Lung (tissue), 12 donors: ENCODE results near the gene CLDN4. TPM values are rescaled to one million over a fixed set of nuclear protein-coding genes. Genes with fewer than 3 reads are reported as not detected.
A peak's percentile ranks its signal among the peaks of the same experiment; 100 is the strongest.

Experiments
- ATAC-seq: fragments of 200-7000 bp; cut with Tn5 transposase; one replicate; pipeline ENCODE4 v1.9.1; 2020; ENCODE audit warnings: moderate number of reproducible peaks; ENCODE audit not compliant: insufficient read depth, low FRiP score
- DNase-seq, 3 donors: peaks; one replicate each; pipeline ENCODE4 v3.0.0-alpha.2; 2013 to 2017
- H3K27ac ChIP-seq, 2 donors: one replicate each; pipeline ENCODE4 v1.5.1; 2013; ENCODE audit warnings: mild to moderate bottlenecking in 2 of 2, moderate library complexity in 2 of 2, control low read depth in 1 of 2, inconsistent platforms in 1 of 2, low read depth in 1 of 2, low read length in 1 of 2
- H3K27me3 ChIP-seq, 3 donors: one replicate each; pipeline ENCODE4 v1.5.1; 2013; ENCODE audit warnings: low read length in 2 of 3; ENCODE audit not compliant: control insufficient read depth in 3 of 3, insufficient read depth in 3 of 3
- H3K36me3 ChIP-seq, 4 donors: one replicate each; pipeline ENCODE4 v1.5.1; 2013; ENCODE audit warnings: low read length in 4 of 4, mild to moderate bottlenecking in 1 of 4, moderate library complexity in 1 of 4; ENCODE audit not compliant: control insufficient read depth in 4 of 4, insufficient read depth in 4 of 4
- H3K4me1 ChIP-seq, 5 donors: one replicate each; pipeline ENCODE4 v1.5.1; 2013; ENCODE audit warnings: low read length in 5 of 5, mild to moderate bottlenecking in 2 of 5, moderate library complexity in 1 of 5; ENCODE audit not compliant: control insufficient read depth in 5 of 5, insufficient read depth in 5 of 5
- H3K4me3 ChIP-seq: one replicate; pipeline ENCODE4 v1.5.1; 2013; ENCODE audit warnings: mild to moderate bottlenecking, control low read depth, moderate library complexity
- H3K9ac ChIP-seq, 2 donors: one replicate each; pipeline ENCODE4 v1.5.1; 2013; ENCODE audit warnings: low read length in 2 of 2, control low read depth in 1 of 2; ENCODE audit not compliant: insufficient read depth in 1 of 2
- H3K9me3 ChIP-seq, 4 donors: one replicate each; pipeline ENCODE4 v1.5.1; 2013; ENCODE audit warnings: low read length in 3 of 4, mild to moderate bottlenecking in 1 of 4, moderate library complexity in 1 of 4; ENCODE audit not compliant: control insufficient read depth in 4 of 4, insufficient read depth in 3 of 4
- WGBS, 2 donors: extraction: QIAGEN DNeasy Blood & Tissue Kit; methylation state at CpG; one replicate each; pipeline ENCODE4 v1.1.7; 2013; 5-methylcytosine and 5-hydroxymethylcytosine counted together
- polyA plus RNA-seq, 2 donors: library from polyadenylated mRNA; stranded (reverse); fragments of 200-250 nt; gene quantifications; one replicate each; pipeline ENCODE4 v1.2.1, GENCODE V29; 2013
- total RNA-seq, 2 donors: library from RNA; depleted of rRNA in 1 of 2; stranded (reverse); fragments of >200 nt in 1 of 2; gene quantifications; one replicate each; pipeline ENCODE4 v1.2.1, GENCODE V29; 2014 to 2021
- TF ChIP-seq, protein P1 (sequence below): IDR thresholded peaks from 2 replicates; pipeline ENCODE4 v1.5.1; 2012; ENCODE audit warnings: mild to moderate bottlenecking; ENCODE audit errors: control extremely low read depth, extremely low read depth
- donor health status: control.
- donor health status: control.
- donor health status: Bipolar disorder and iron deficiency.
- donor health status: healthy.
- donor health status: DM: yes; HTN: yes; CAD: no.

The CLDN4 gene
- total and polyA plus RNA-seq, 4 donors, result 99.8 to 169 (median 152) TPM

DNA sequence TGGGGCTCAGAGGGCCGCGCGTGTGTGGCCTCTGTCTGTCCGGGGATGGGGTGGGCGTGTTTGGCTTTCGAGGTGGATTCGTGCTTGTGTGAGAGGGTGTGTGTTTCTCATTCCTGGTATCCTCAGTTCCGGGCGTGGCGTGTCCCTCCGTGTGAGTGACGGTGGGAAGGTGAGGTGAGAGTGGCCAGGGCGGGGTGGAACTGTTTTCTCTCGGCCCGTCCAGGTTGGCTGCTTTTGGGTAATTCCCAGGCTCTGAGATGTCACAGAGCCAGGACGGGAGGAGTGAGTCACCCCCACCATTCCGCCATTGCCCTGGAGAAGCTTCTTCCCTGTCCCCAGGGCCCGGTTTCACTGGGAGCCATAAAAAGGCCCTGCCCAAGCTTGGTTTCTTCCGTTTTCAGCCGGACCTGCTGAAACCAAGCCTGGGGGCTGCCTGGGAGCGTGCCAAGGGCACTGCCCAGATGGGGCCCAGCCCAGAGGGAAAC, 21.3 kb upstream of the CLDN4 start:
- TF ChIP-seq, protein P1, sequence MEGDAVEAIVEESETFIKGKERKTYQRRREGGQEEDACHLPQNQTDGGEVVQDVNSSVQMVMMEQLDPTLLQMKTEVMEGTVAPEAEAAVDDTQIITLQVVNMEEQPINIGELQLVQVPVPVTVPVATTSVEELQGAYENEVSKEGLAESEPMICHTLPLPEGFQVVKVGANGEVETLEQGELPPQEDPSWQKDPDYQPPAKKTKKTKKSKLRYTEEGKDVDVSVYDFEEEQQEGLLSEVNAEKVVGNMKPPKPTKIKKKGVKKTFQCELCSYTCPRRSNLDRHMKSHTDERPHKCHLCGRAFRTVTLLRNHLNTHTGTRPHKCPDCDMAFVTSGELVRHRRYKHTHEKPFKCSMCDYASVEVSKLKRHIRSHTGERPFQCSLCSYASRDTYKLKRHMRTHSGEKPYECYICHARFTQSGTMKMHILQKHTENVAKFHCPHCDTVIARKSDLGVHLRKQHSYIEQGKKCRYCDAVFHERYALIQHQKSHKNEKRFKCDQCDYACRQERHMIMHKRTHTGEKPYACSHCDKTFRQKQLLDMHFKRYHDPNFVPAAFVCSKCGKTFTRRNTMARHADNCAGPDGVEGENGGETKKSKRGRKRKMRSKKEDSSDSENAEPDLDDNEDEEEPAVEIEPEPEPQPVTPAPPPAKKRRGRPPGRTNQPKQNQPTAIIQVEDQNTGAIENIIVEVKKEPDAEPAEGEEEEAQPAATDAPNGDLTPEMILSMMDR, result no peak
- Histone ChIP-seq H3K9me3 (no peaks in the 10 kb centered on the region), H3K9ac (no peak overlapping the region), H3K4me1 (peaks cover 0 to 2% (median 0%) of the 10 kb centered on the region in 5 donors), H3K36me3 (no peaks in the 10 kb centered on the region), H3K27me3 (no peaks in the 10 kb centered on the region), H3K27ac (no peak overlapping the region), H3K4me3 (no peak overlapping the region)
- 84 to 90% methylated on average over 21 of the region's 21 CpGs for WGBS, 2 donors
- DNase-seq, result no peak
- ATAC-seq, result peak; percentile 42

DNA sequence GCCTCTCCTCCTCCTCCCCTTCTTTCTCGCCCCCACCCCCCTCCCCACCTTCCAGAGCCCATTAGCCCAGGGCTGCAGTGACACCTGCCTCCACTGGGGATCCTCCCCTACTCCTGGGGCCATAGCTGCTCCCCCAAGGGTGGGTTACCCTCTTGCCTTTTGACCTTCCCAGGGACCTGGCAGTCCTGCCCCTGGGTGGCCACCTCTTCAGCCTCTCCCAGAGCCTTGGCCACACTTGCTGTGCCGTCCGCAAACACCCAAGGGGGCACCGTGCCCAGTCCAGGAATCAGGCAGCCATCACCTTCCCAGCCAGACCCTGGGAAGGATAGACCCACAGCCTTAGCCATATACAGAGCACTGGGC, 19.8 kb upstream of the CLDN4 start:
- no peaks in the 10 kb centered on the region for H3K27me3 ChIP-seq
- WGBS, 2 donors, result 50 to 72% methylated on average over 3 to 4 of the region's 4 CpGs
- H3K4me1 ChIP-seq, result peaks cover 0 to 2% (median 0%) of the 10 kb centered on the region in 5 donors
- no peak overlapping the region for H3K27ac ChIP-seq
- TF ChIP-seq, protein P1, result no peak
- no peak overlapping the region for H3K9ac ChIP-seq
- no peak overlapping the region for H3K4me3 ChIP-seq
- H3K36me3 ChIP-seq, result no peaks in the 10 kb centered on the region
- H3K9me3 ChIP-seq, result no peaks in the 10 kb centered on the region
- DNase-seq, result no peak
- no peak for ATAC-seq

DNA sequence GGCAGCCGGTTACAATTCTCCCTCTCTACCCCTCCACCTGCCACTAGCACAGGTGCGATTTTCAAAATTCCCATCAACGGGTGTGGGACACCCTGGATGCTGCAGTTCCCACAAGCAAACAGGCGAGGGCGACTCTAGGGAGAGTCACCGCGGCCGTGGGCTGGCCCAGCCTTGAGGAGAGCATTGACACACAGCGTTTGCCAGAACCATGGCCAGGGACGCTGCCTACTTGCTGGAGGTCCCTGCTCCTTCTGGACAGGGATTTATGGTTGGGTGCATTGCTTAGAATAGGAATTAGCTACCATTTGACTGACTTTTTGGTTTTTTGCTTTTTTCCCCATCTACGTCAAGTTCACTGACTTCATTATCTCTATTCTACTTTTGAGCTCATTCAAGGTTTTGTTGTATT, 19.0 kb upstream of the CLDN4 start:
- ATAC-seq, result peak; percentile 87
- no peaks in the 10 kb centered on the region for H3K27me3 ChIP-seq

More for the DNA sequence above, 19.0 kb upstream of the CLDN4 start:
- 13 to 14% methylated on average over 11 of the region's 11 CpGs for WGBS, 2 donors
- no peak overlapping the region for H3K9ac ChIP-seq
- DNase-seq, result peak in 2 of 3 donors; percentile 34 to 48
- no peak overlapping the region for H3K27ac ChIP-seq
- no peaks in the 10 kb centered on the region for H3K9me3 ChIP-seq
- TF ChIP-seq, protein P1, result peak; percentile 79
- H3K4me3 ChIP-seq, result no peak overlapping the region
- no peaks in the 10 kb centered on the region for H3K36me3 ChIP-seq
- H3K4me1 ChIP-seq, result peaks cover 0 to 2% (median 0%) of the 10 kb centered on the region in 5 donors
